SKM-1 (cell line): ENCODE data around the gene OR51L1.
"Not testable (repeated sequence)": the region's sequence is repeated elsewhere in the genome, so short reads cannot be mapped to it uniquely, and the experiment has no call there.

Source experiments
- DNase-seq: peaks from one replicate; lab custom pipeline; 2025; ENCODE audit not compliant: unreplicated experiment; lab: John Stamatoyannopoulos, UW

The OR51L1 gene

GRCh38 chr11:4994551-4994950 lies at the start of gene OR51L1:
Gene OR51L1 (plus strand): TSS chr11:4994851. CDS start chr11:4998983, 4,132 bp downstream.
- DNase-seq, result no peak

GRCh38 chr11:4947505-4947904 lies 47.1 kb upstream of the OR51L1 start, which contains the start of gene OR51A4:
Gene OR51A4 (minus strand): TSS chr11:4947605. CDS start chr11:4947100, 505 bp downstream.
- no peak for DNase-seq

DNA sequence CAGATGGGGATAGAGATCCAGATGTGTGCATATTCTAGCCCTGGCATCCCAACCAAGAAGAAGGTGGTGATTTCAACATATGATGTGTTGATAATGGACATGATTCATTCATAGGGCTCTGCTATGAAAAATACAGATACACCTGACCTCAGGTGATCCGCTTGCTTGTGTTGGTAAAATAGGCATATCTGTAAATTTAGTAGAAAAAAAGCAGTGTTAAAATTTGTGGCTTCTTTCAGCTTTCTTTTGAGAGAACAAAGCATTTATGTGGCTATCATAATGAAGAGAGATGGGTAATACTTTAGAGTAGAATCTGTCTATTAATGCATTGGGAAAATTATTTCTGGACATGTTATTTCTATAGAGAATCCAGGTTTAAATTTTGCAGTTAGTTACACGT lies 39.0 kb upstream of the OR51L1 start, which contains the start of gene OR51A2:
TSS of gene OR51A2 (minus strand) at position 101 of the 400 bp plus-strand sequence. CDS start at position 101, 0 bp downstream.
- DNase-seq, result not testable (repeated sequence)

GRCh38 chr11:4957396-4957795 lies 37.3 kb upstream of the OR51L1 start:
- no peak for DNase-seq

GRCh38 chr11:4960877-4961276 lies 33.8 kb upstream of the OR51L1 start:
- DNase-seq, result no peak

GRCh38 chr11:4962816-4963215 lies 31.8 kb upstream of the OR51L1 start:
- DNase-seq, result no peak

GRCh38 chr11:4975436-4975835 lies 19.2 kb upstream of the OR51L1 start:
- no peak for DNase-seq

- no peak for DNase-seq
Measured at GRCh38 chr11:4979036-4979435, 15.6 kb upstream of the OR51L1 start.

GRCh38 chr11:4982678-4983077 lies 12.0 kb upstream of the OR51L1 start:
- no peak for DNase-seq

DNA sequence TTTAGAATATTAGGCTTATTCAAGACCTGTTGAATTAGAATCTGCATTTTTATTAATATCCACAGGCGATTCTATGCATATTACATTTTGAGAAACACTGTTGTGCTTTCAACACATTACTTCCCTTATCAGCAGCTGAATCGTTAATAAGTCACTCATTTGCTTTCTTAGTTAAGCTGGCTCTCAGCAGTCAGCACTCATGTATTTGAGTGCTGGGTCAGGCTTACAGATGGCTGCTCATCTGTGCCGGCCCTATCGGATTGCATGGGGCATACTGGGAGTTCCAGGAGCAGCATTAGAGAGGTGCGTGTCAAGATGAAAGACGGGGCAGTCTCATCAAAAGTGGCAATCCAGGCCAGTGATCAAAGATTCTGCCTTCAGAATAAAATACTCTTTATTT lies 10.8 kb upstream of the OR51L1 start:
- DNase-seq, result no peak

GRCh38 chr11:4991060-4991459 lies 3.6 kb upstream of the OR51L1 start:
- DNase-seq, result no peak

DNA sequence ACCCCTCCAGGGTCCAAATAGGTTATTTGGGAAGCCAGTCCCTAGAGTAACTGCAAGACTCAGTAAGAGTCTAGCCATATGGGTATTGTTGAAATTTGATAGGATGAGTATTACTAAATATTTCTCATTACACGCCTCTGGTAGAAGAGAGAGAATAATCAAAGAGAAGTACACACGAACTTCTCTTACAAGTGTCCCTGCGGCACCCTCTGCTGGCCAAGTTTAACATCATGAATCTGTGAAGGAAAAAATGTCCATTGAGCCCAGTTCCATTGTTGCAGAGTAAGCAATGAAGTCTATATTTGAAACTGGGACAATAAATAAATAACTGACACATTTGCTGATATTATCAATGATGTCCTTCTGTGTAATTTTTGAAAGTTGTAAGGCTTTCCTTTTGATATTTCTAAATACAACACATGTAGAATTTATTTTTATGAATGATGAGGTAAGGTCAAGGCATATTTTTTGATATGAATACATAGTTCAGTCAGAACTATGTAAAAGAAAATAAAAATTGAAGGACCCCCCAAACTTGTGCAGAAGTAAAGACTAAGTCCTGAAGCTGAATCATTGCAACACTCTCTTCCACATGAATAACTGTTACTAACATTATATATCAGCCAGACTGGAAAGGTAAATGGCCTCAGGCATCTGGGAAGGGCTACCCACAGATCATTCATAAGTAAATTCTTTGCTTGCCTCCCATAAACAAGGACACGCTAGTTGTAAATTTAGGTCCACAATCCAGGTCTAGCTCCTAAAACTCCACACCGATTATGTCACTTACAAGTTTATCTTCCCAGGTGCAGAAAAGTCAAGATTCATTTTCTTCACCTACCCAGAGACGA lies 10.0 kb downstream of the OR51L1 start:
- DNase-seq, result peak; percentile 21

DNA sequence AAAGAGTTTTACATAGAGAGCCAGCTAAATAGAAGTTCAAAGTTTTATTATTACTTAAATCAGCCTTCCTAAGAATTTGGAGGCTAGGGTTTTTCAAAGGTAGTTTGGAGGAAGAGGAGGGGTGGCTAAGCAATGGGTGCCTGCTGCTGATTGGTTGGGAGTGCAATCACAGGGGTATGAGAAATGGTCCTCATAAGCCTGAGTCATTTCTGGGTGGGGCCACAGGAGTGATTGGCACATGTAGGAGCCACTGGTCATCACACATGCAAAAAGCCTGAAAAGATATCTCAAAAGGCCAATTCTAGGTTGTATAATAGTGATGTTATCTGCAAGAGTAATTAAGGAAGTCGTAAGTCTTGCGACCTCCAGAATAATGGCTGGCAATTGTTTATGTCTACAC lies 12.9 kb downstream of the OR51L1 start:
- DNase-seq, result no peak

GRCh38 chr11:5011254-5011653 lies 16.6 kb downstream of the OR51L1 start:
- DNase-seq, result no peak

- no peak for DNase-seq
Measured at GRCh38 chr11:5013012-5013411, 18.4 kb downstream of the OR51L1 start.

DNA sequence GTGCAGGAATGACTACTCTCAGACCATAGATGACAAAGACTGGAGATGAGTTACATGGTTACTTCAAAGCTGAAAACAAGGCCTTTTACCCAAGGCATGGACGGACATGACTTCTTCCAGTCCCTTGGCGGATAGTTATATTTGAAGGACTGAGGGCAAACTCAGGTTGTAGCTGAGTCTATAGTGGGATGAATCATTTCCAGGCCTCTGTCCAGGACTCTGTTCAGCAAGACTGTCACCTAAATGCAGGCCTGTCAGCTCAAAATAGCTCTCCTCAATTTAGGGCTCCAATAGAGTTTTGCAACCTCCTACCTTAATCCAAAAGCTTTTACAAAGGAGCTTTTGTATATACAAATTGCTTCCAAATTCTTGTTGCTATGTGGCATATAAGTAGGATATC lies 27.3 kb downstream of the OR51L1 start:
- no peak for DNase-seq

DNA sequence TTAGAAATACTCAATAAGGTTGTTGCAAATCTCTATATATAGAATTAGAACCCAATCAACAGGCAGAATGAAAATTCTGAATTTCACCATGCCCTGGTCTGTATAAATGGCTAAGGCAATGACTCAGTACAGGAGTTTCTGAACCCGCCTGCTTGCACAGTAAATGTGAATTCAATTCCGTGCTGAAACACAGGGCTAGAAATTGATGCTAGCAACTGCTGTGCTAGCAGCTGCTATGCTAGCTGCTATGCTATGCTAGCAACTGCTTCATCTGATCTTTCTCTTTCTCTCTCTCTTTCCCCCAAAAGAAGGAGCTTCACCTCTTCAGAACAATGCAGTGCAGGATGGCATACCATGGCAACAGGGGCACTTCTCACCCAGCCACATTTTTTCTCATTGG lies 42.0 kb downstream of the OR51L1 start:
- DNase-seq, result no peak

GRCh38 chr11:5037926-5038325 lies 43.3 kb downstream of the OR51L1 start:
- no peak for DNase-seq

DNA sequence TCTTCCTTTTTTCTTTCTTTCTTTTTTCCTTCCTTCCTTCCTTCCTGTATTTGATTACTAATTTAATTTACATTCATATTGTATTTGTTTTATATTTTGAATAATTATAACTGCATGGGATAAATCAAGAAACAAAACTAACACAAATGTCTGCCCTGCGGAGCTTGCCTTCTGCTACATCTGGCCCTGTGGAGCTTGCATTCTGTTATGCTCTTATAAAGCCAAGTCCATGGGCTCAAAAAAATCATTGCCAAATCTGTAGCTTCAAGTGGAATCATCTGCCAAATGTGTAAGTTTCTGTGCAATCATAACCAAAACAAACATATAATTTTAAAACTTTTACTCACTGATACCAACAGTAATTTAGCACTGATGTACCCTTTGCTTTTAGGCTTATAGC lies 43.7 kb downstream of the OR51L1 start:
- DNase-seq, result no peak

DNA sequence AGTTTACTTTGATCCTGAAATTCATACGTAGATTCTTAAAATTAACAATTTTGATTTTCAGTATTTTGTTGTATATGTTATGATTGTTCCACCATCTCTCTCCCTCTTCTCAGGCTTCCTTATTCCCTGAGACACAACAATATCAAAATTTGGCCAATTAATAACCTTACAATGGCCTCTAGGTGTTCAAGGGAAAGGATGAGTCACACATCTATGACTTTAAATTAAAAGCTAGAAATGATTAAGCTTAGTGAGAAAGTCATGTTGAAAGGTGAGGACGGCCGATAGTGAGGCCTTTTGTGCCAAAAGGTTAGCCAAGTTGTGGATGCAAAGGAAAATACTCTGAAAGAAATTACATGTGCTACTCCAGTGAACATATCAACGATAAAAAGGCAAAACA lies 46.2 kb downstream of the OR51L1 start:
- DNase-seq, result no peak

DNA sequence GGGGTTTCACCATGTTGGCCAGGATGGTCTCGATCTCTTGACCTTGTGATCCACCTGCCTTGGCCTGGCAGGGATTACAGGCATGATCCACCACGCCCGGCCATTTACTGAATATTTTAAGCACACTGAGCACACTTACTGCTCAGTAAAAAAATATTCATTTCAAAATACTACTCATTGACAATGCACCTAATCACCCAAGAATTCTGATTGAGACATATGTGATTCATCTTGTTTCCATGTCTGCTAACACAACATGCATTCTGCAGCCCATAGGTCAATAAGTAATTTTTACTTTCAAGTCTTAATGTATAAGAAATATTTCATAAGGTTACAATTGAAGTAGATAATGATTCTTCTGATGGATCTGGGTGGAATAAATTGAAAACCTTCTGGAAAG lies 47.4 kb downstream of the OR51L1 start:
- DNase-seq, result no peak

- DNase-seq, result peak; percentile 29
Measured at GRCh38 chr11:5043380-5043779, 48.7 kb downstream of the OR51L1 start.

DNA sequence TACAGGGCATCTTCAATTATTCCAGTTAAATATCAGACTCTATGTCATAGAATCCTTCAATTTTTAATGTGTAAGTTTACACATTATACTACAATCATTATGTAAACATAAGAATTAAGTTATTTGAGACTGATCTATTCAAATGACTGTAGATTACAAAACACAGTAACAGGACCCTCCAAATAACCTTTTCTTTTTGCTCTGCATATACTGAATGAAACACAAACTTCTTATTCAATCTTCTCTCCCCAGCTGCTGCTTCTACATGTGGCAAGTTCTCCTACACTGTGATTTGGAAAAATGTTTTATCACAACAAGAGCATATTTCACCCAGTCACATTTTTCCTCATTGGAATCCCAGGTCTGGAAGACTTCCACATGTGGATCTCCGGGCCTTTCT lies 51.6 kb downstream of the OR51L1 start, which contains the start of gene OR52J3:
TSS of gene OR52J3 (plus strand) at position 301 of the 400 bp plus-strand sequence. CDS start at position 301, 0 bp downstream.
- no peak for DNase-seq
